WTC11 (cell line): Measurements from ENCODE around the gene TLE2. TPM values are rescaled to one million over a fixed set of nuclear protein-coding genes. Genes with fewer than 3 reads are reported as not detected.

ENCODE experiments used
- ATAC-seq: fragments of 200-7000 bp; cut with Tn5 transposase; 2 replicates; pipeline ENCODE4 v1.10.0; 2021; ENCODE audit warnings: mild to moderate bottlenecking, moderate library complexity
- CTCF ChIA-PET: fragments of 300-600 bp; sonication (Branson Sonifier 250); formaldehyde crosslinking; loops from one replicate; lab custom pipeline; 2021; ENCODE audit warnings: antibody characterized with exemption; lab: Charles Lee
- POLR2A ChIA-PET: fragments of 350-600 bp; sonication (Branson Sonifier 250); formaldehyde crosslinking; loops from one replicate; lab custom pipeline; 2021; ENCODE audit warnings: antibody characterized with exemption; lab: Charles Lee
- DNase-seq: peaks from one replicate; pipeline ENCODE4 v3.0.0; 2021; ENCODE audit warnings: low spot score
- H3K27ac Mint-ChIP-seq: 2 replicates; pipeline ENCODE4 v1.8.0; 2021; ENCODE audit warnings: mixed read lengths
- H3K27me3 Mint-ChIP-seq: 2 replicates; pipeline ENCODE4 v1.8.0; 2021; ENCODE audit warnings: low read depth, mild to moderate bottlenecking, moderate library complexity, mixed read lengths
- H3K36me3 Mint-ChIP-seq: 2 replicates; pipeline ENCODE4 v1.8.0; 2021; ENCODE audit warnings: mixed read lengths
- H3K4me1 Mint-ChIP-seq: 2 replicates; pipeline ENCODE4 v1.8.0; 2022; ENCODE audit warnings: mixed read lengths
- H3K4me3 Mint-ChIP-seq: 2 replicates; pipeline ENCODE4 v1.8.0; 2021; ENCODE audit warnings: mild to moderate bottlenecking, moderate library complexity, mixed read lengths
- H3K9me3 Mint-ChIP-seq: 2 replicates; pipeline ENCODE4 v1.8.0; 2021; ENCODE audit warnings: mixed read lengths
- EMX1 ChIP-seq: fragments of 250-450 bp; sonication (Bioruptor Pico); IDR thresholded peaks from 2 replicates; pipeline ENCODE4 v1.8.0; 2021; ENCODE audit warnings: mild to moderate bottlenecking
- GTF2I ChIP-seq: fragments of 250-450 bp; sonication (Bioruptor Pico); conservative IDR thresholded peaks from 2 replicates; pipeline ENCODE4 v1.4.0; 2021; ENCODE audit warnings: mild to moderate bottlenecking
- KAT7 ChIP-seq: sonication (generic); formaldehyde crosslinking; IDR thresholded peaks from 2 replicates; pipeline ENCODE4 v1.8.1; 2023; ENCODE audit warnings: missing genetic modification reagents, mild to moderate bottlenecking, borderline replicate concordance
- NR2C2 ChIP-seq: sonication (generic); formaldehyde crosslinking; IDR thresholded peaks from 2 replicates; pipeline ENCODE4 v1.8.0; 2022; ENCODE audit warnings: mild to moderate bottlenecking, missing genetic modification reagents
- OVOL2 ChIP-seq: fragments of 250-450 bp; sonication (Bioruptor Pico); IDR thresholded peaks from 2 replicates; pipeline ENCODE4 v1.9.0; 2021; ENCODE audit warnings: mild to moderate bottlenecking, borderline replicate concordance
- PRRX2 ChIP-seq: fragments of 250-450 bp; sonication (Bioruptor Pico); IDR thresholded peaks from 2 replicates; pipeline ENCODE4 v1.8.0; 2021; ENCODE audit warnings: mild to moderate bottlenecking
- SMAD3 ChIP-seq: sonication (generic); formaldehyde crosslinking; IDR thresholded peaks from 2 replicates; pipeline ENCODE4 v1.8.0; 2022; ENCODE audit warnings: missing genetic modification reagents, mild to moderate bottlenecking, borderline replicate concordance
- SP1 ChIP-seq: sonication (generic); formaldehyde crosslinking; conservative IDR thresholded peaks from 2 replicates; pipeline ENCODE4 v1.8.1; 2022; ENCODE audit warnings: missing genetic modification reagents
- ZNF219 ChIP-seq: sonication (generic); formaldehyde crosslinking; IDR thresholded peaks from 2 replicates; pipeline ENCODE4 v1.8.0; 2023; ENCODE audit warnings: missing genetic modification reagents, mild to moderate bottlenecking, borderline replicate concordance
- ZNF263 ChIP-seq: sonication (generic); formaldehyde crosslinking; IDR thresholded peaks from 2 replicates; pipeline ENCODE4 v1.8.1; 2022; ENCODE audit warnings: low read depth, mild to moderate bottlenecking, moderate library complexity, missing genetic modification reagents
- ZNF416 ChIP-seq: fragments of 250-450 bp; sonication (Bioruptor Pico); IDR thresholded peaks from 2 replicates; pipeline ENCODE4 v1.9.0; 2021; ENCODE audit warnings: mild to moderate bottlenecking, inconsistent platforms
- total RNA-seq: library from RNA; stranded (reverse); gene quantifications from 3 replicates; pipeline ENCODE4 v1.2.3, GENCODE V29; 2021
- TF ChIP-seq, protein P1 (sequence below): fragments of 250-450 bp; sonication (Bioruptor Pico); IDR thresholded peaks from 2 replicates; pipeline ENCODE4 v1.9.0; 2021; ENCODE audit warnings: mild to moderate bottlenecking
- TF ChIP-seq, protein P2 (sequence below): fragments of 250-450 bp; sonication (Bioruptor Pico); IDR thresholded peaks from 2 replicates; pipeline ENCODE4 v1.9.0; 2021; ENCODE audit warnings: mild to moderate bottlenecking
- TF ChIP-seq, protein P3 (sequence below): sonication (generic); formaldehyde crosslinking; IDR thresholded peaks from 2 replicates; pipeline ENCODE4 v1.8.1; 2023; ENCODE audit warnings: mild to moderate bottlenecking, missing genetic modification reagents, moderate library complexity
- TF ChIP-seq, protein P4 (sequence below): sonication (generic); formaldehyde crosslinking; IDR thresholded peaks from 2 replicates; pipeline ENCODE4 v1.8.0; 2022; ENCODE audit warnings: mild to moderate bottlenecking, missing genetic modification reagents
- TF ChIP-seq, protein P5 (sequence below): sonication (generic); formaldehyde crosslinking; IDR thresholded peaks from 2 replicates; pipeline ENCODE4 v1.8.1; 2023; ENCODE audit warnings: mild to moderate bottlenecking, missing genetic modification reagents

The TLE2 gene
- total RNA-seq, 1 experiment from 2014 or later, result 20.0 TPM

DNA sequence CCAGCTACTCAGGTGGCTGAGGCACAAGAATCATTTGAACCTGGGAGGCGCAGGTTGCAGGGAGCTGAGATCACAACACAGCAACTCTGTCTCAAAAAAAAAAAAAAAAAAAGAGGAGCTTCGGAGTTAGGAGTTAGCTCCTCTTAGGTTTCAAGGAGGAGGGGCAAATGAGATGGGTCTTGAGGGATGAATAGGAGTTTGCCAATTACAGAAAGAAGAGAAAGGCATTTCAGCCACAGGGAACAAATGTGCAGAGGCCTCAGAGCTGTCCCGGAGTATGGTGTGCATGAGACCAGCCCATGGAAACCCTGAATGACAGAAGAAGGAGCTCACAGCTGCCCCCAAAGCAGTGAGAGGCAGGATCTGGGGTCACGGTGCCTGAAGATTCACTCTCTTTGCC, 24.6 kb downstream of the TLE2 start:
- CTCF ChIA-PET, result interaction anchor here (1.8 to 2.0 kb wide), 4 partner anchors 31 to 126 kb away, joined by 4 to 10 read pairs (median 6); no protein-coding TSS in a partner anchor
- H3K27ac Mint-ChIP-seq, result no peak overlapping the region

DNA sequence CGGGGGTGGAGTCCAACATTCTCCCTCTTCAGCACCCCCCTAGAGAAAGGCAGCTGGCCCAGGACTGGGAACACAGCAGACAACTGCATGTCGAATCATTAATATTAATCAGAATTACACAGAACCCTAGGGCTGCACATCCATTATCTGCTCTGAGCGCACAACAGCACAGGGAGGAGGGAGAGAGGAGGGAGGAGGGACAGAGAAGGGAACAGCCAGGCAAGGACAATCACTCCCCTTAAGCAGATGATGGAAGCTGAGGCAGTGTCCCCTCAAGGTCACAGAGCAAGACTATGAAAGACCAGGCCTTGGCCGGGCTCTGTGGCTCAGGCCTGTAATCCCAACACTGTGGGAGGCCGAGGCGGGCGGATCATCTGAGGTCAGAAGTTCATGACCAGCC, 26.0 kb downstream of the TLE2 start:
- DNase-seq (no peak), ATAC-seq (no peak)
- Mint-ChIP-seq H3K4me1 (no peaks in the 10 kb centered on the region), H3K36me3 (peaks cover 9% of the 10 kb centered on the region), H3K27me3 (no peaks in the 10 kb centered on the region; the same call in 1 of the 2 replicates), H3K4me3 (no peak overlapping the region), H3K9me3 (0 out of 2 replicates have a peak, but pooled peaks cover 4% of the 10 kb centered on the region), H3K27ac (no peak overlapping the region)
- CTCF ChIA-PET, result no interaction called here
- POLR2A ChIA-PET, result no interaction called here
- TF ChIP-seq, protein P1, sequence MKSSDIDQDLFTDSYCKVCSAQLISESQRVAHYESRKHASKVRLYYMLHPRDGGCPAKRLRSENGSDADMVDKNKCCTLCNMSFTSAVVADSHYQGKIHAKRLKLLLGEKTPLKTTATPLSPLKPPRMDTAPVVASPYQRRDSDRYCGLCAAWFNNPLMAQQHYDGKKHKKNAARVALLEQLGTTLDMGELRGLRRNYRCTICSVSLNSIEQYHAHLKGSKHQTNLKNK (CRISPR knock-in tag), result no peak
- TF ChIP-seq, protein P2, sequence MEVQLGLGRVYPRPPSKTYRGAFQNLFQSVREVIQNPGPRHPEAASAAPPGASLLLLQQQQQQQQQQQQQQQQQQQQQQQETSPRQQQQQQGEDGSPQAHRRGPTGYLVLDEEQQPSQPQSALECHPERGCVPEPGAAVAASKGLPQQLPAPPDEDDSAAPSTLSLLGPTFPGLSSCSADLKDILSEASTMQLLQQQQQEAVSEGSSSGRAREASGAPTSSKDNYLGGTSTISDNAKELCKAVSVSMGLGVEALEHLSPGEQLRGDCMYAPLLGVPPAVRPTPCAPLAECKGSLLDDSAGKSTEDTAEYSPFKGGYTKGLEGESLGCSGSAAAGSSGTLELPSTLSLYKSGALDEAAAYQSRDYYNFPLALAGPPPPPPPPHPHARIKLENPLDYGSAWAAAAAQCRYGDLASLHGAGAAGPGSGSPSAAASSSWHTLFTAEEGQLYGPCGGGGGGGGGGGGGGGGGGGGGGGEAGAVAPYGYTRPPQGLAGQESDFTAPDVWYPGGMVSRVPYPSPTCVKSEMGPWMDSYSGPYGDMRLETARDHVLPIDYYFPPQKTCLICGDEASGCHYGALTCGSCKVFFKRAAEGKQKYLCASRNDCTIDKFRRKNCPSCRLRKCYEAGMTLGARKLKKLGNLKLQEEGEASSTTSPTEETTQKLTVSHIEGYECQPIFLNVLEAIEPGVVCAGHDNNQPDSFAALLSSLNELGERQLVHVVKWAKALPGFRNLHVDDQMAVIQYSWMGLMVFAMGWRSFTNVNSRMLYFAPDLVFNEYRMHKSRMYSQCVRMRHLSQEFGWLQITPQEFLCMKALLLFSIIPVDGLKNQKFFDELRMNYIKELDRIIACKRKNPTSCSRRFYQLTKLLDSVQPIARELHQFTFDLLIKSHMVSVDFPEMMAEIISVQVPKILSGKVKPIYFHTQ, result no peak
- TF ChIP-seq SMAD3 (CRISPR knock-in tag) (no peak), EMX1 (CRISPR knock-in tag) (no peak), KAT7 (CRISPR knock-in tag) (no peak), OVOL2 (CRISPR knock-in tag) (no peak), ZNF263 (no peak)
- TF ChIP-seq, all 79 proteins: peak for 0

More for the DNA sequence above, 24.6 kb downstream of the TLE2 start:
- ATAC-seq, result no peak
- POLR2A ChIA-PET, result interaction anchor here (0.7 kb wide), 1 partner anchor 17 kb away, joined by 3 read pairs; no protein-coding TSS in a partner anchor
- no peaks in the 10 kb centered on the region for H3K4me1 Mint-ChIP-seq
- TF ChIP-seq, protein P3, sequence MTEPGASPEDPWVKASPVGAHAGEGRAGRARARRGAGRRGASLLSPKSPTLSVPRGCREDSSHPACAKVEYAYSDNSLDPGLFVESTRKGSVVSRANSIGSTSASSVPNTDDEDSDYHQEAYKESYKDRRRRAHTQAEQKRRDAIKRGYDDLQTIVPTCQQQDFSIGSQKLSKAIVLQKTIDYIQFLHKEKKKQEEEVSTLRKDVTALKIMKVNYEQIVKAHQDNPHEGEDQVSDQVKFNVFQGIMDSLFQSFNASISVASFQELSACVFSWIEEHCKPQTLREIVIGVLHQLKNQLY (CRISPR knock-in tag), result no peak
- TF ChIP-seq GTF2I (CRISPR knock-in tag) (no peak), ZNF219 (CRISPR knock-in tag) (no peak), PRRX2 (CRISPR knock-in tag) (no peak), ZNF416 (CRISPR knock-in tag) (no peak), NR2C2 (CRISPR knock-in tag) (no peak), EMX1 (CRISPR knock-in tag) (no peak), SP1 (CRISPR knock-in tag) (no peak)
- TF ChIP-seq, protein P2, result no peak
- TF ChIP-seq, protein P4, sequence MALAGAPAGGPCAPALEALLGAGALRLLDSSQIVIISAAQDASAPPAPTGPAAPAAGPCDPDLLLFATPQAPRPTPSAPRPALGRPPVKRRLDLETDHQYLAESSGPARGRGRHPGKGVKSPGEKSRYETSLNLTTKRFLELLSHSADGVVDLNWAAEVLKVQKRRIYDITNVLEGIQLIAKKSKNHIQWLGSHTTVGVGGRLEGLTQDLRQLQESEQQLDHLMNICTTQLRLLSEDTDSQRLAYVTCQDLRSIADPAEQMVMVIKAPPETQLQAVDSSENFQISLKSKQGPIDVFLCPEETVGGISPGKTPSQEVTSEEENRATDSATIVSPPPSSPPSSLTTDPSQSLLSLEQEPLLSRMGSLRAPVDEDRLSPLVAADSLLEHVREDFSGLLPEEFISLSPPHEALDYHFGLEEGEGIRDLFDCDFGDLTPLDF, result no peak
- TF ChIP-seq, protein P5, sequence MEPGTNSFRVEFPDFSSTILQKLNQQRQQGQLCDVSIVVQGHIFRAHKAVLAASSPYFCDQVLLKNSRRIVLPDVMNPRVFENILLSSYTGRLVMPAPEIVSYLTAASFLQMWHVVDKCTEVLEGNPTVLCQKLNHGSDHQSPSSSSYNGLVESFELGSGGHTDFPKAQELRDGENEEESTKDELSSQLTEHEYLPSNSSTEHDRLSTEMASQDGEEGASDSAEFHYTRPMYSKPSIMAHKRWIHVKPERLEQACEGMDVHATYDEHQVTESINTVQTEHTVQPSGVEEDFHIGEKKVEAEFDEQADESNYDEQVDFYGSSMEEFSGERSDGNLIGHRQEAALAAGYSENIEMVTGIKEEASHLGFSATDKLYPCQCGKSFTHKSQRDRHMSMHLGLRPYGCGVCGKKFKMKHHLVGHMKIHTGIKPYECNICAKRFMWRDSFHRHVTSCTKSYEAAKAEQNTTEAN, result no peak
- TF ChIP-seq, protein P1 (CRISPR knock-in tag), result no peak
- DNase-seq, result no peak
- H3K36me3 Mint-ChIP-seq, result peaks cover 2% of the 10 kb centered on the region; the same call in 1 of the 2 replicates
- H3K27me3 Mint-ChIP-seq, result no peaks in the 10 kb centered on the region
- H3K9me3 Mint-ChIP-seq, result no peaks in the 10 kb centered on the region
- H3K4me3 Mint-ChIP-seq, result no peak overlapping the region
